Retinal pigment epithelial cell (primary cell): ENCODE results near the gene MCM9.

Experiments
- DNase-seq: peaks from one replicate; pipeline ENCODE4 v3.0.0-alpha.2; 2010; ENCODE audit warnings: low read depth
- H3K4me3 ChIP-seq: 2 replicates; pipeline ENCODE4 v1.5.1; 2011; ENCODE audit warnings: mild to moderate bottlenecking, low read length, control low read depth, moderate library complexity
- TF ChIP-seq, protein P1 (sequence below): conservative IDR thresholded peaks from 2 replicates; pipeline ENCODE4 v1.5.1; 2011; ENCODE audit warnings: low read depth, low read length, control low read depth, inconsistent platforms

Gene MCM9

DNA sequence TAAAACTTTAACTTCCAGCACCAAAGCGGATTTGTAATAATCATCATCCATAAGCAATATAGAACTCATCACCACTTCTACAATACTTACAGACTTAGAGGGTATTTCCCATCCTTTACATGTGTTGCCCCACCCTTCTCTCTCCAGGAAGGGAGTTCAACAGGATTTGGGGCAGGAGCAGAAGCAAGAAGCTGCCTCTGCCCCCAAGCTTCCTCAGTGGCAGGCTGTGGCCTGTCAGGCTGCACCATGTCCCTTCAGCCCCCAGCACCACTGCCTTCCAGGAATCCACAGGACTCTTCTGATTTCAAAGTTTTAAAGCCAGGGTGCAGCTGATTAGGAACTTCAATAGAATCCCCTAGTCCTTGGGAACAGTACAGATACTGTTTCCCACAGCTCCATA lies 36.7 kb upstream of the MCM9 start:
- no peak for DNase-seq
- TF ChIP-seq, protein P1, sequence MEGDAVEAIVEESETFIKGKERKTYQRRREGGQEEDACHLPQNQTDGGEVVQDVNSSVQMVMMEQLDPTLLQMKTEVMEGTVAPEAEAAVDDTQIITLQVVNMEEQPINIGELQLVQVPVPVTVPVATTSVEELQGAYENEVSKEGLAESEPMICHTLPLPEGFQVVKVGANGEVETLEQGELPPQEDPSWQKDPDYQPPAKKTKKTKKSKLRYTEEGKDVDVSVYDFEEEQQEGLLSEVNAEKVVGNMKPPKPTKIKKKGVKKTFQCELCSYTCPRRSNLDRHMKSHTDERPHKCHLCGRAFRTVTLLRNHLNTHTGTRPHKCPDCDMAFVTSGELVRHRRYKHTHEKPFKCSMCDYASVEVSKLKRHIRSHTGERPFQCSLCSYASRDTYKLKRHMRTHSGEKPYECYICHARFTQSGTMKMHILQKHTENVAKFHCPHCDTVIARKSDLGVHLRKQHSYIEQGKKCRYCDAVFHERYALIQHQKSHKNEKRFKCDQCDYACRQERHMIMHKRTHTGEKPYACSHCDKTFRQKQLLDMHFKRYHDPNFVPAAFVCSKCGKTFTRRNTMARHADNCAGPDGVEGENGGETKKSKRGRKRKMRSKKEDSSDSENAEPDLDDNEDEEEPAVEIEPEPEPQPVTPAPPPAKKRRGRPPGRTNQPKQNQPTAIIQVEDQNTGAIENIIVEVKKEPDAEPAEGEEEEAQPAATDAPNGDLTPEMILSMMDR: no peak
- H3K4me3 ChIP-seq: no peak overlapping the region

DNA sequence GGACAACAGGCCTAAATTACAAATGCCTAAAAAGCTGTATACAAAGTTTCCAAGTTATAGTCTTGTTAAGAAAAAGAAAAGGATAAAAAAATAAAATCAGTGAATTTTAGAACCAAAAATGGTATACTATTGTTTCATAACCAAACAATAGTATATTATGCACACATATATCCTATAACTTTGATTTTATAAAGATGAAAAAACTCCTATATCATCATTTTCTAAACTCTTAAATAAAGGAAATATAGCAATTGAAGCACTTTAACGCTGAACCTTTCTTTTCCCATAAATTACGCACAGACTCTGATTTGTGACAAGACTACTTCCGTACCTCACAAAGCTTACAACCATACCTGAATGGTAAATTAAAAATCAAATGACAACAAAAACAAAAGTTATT lies 35.9 kb upstream of the MCM9 start:
- TF ChIP-seq, protein P1: no peak
- no peak for DNase-seq
- H3K4me3 ChIP-seq: no peak overlapping the region

DNA sequence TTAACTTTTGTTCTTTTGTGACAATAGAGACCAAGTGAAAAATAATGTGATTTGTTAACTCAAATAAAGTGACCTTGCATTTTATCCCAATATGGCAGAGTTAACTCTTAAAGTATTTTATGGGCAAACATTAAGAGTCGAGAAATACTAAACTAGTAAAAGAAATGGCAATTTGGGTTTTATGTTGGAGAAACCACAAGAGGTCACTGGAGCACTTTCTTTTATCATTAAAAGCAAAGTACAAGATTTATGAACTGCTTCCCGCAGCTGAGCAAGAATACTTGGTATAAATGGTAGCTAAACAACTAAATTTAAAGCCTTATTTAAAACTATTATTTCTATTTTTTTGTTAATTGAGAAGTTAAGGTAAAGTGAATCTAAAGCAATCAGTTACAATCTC lies 33.5 kb upstream of the MCM9 start:
- TF ChIP-seq, protein P1: peak; percentile 33
- DNase-seq: no peak
- H3K4me3 ChIP-seq: no peak overlapping the region

DNA sequence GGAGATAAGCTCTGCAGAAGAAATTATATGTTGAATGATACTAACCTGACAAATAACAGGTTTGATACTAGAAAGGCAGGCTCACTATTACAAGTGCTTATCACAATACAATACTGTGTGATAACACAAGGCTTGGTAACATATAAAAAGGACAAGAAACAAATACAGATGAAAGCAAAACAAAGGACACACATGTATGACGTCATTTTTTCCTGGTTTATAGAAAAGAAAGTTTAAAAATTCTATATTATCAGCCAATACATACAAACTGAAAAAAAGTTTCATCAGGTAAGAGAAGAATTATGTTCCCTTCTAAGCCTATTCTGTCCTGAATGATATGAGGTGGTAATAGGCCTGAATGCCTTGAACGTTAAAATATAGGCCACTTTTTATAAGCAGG lies 32.3 kb upstream of the MCM9 start:
- H3K4me3 ChIP-seq: no peak overlapping the region
- TF ChIP-seq, protein P1: no peak
- no peak for DNase-seq

DNA sequence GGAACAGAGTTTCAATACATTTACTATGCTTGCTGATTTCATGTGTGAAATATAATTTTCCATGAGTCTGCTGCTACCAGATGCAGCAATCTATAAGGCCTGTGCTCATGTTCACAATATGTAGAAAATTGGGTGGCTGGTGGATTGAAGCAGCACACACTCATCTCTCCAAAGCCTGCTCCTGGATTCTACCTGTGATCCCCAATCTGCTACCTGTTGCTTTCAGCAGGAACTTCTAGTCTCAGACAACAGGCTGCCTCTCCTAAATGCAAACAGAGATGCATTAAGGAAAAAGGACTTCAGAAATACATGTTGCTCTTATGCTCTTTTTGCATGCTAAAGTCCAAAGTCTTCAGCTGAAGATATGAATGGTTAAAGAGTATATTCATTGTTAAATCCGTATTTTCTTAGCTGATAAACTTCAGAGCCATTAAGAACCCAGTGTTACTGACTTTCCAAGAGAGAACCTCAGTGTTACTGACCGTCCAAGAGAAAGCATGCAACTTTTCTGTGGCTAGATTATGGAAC lies 30.9 kb upstream of the MCM9 start:
- no peak for DNase-seq
- TF ChIP-seq, protein P1: no peak
- no peak overlapping the region for H3K4me3 ChIP-seq

DNA sequence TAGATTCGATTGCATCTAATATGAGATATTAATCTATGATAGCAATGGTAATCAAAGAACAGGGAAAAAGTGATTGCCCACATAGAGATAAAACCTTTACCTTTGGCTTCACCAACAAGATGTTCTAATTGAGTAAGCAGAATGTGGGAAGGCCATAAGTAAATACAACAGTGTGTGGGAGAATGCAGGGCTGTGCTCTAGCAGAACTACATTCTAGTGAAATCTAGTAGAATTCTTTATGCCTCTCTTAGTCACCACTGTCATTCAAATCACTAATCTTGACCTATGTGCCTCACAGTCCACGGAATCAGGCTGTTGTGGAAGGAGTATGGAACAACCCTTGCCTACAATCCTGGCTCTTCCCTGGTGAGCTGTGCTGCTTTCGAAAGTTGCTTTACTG lies 30.4 kb upstream of the MCM9 start:
- TF ChIP-seq, protein P1: no peak
- no peak overlapping the region for H3K4me3 ChIP-seq
- DNase-seq: no peak

DNA sequence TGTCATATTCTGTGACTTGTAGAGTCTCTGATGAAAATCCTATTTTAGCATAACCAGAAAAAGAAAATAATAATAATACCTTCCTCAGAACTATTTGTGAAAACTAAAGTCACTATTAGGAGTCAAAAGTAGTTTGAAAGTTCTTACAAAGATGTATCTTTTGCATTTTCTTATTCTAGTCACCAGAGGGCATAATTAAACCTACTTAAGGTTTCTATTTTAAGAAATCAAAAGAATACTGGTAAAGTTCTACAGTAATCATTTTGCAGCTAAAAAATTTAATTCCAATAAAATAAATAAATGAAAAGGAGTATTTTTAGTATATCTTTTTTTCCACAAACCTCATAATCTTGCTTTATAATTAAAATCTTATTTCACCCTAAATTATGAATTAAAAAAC lies 28.0 kb upstream of the MCM9 start:
- no peak for DNase-seq
- TF ChIP-seq, protein P1: no peak

More for the DNA sequence above, 28.0 kb upstream of the MCM9 start:
- no peak overlapping the region for H3K4me3 ChIP-seq
